ENCODE measurements around the gene TMEM87A.
A peak's percentile ranks its signal among the peaks of the same experiment; 100 is the strongest.

Gene TMEM87A

DNA sequence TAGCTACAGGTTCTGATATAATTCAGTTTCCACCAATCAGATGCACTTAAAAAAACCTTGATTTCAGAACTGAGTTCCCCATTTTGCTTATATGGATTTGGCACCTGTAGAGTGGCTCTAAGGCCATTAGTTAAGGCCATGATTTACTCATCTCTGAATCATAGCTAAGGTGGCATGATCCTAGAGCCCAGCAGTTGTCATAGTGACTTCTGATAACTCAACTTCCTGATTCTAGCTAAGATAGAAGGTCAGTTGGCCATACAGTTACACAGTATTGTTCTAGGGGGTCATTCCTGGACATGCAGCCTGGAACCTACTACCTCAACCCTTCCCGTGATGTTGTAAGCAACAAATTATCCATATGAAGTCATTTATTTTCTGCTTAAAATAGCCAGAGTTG, 15.9 kb upstream of the TMEM87A start:
- no peak for DNase-seq (ENCODE audit: low read depth)
- H3K4me3 ChIP-seq (ENCODE audit: low read depth, low read length) = no peak overlapping the region
- TF ChIP-seq, protein P1, sequence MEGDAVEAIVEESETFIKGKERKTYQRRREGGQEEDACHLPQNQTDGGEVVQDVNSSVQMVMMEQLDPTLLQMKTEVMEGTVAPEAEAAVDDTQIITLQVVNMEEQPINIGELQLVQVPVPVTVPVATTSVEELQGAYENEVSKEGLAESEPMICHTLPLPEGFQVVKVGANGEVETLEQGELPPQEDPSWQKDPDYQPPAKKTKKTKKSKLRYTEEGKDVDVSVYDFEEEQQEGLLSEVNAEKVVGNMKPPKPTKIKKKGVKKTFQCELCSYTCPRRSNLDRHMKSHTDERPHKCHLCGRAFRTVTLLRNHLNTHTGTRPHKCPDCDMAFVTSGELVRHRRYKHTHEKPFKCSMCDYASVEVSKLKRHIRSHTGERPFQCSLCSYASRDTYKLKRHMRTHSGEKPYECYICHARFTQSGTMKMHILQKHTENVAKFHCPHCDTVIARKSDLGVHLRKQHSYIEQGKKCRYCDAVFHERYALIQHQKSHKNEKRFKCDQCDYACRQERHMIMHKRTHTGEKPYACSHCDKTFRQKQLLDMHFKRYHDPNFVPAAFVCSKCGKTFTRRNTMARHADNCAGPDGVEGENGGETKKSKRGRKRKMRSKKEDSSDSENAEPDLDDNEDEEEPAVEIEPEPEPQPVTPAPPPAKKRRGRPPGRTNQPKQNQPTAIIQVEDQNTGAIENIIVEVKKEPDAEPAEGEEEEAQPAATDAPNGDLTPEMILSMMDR (conservative IDR thresholded peaks at IDR 0.05; ENCODE audit: low read depth, low read length) = no peak

DNA sequence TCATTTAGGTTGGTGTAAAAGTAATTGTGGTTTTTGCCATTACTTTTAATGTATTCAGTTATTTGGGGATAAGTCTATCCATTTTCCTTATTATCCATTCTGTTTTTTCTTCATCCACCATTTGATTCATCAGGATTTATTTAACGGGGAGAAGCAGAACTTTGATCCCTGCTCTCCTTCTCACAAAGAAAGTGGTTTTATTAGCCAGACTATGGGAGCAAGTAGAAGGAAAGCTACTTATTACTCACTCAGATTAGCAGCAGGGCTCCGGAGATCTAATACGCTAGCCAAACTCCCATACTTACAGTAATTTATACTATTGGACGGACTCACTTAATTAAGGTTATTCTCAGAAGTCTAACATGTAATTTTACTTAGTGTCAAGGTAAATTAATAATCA, 14.7 kb upstream of the TMEM87A start:
- DNase-seq (ENCODE audit: low read depth) = no peak
- no peak overlapping the region for H3K4me3 ChIP-seq (ENCODE audit: low read depth, low read length)
- TF ChIP-seq, protein P1 (conservative IDR thresholded peaks at IDR 0.05; ENCODE audit: low read depth, low read length) = no peak

DNA sequence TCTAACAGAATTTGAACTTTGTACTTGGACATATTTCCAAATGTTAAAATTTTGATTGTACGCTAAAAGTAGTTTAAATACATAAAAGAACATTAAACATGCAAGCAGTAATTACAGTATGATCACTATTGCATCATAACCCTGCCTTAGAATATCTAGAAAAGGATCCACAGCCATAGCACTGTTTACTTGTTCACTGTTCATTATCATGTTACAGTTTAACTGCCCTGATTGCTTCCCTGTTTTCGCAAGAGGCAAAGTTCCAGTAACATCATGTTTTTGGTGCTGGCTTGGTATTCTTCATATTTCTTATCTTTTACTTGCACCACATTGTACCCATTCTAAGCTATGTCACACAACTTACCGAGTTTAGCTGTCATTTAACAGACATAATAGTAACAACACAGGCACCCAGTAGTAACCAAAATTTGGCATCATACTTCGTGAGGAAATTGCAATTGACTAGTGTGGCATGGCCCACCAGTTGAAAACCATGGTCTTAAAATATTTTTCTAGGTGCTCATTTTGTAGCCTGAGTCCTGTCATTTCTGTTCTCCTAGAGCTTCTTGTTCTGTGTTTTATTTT, 13.3 kb upstream of the TMEM87A start:
- no peak overlapping the region for H3K4me3 ChIP-seq (ENCODE audit: low read depth, low read length)
- DNase-seq (ENCODE audit: low read depth) = peak; percentile 51
- TF ChIP-seq, protein P1 (conservative IDR thresholded peaks at IDR 0.05; ENCODE audit: low read depth, low read length) = no peak

DNA sequence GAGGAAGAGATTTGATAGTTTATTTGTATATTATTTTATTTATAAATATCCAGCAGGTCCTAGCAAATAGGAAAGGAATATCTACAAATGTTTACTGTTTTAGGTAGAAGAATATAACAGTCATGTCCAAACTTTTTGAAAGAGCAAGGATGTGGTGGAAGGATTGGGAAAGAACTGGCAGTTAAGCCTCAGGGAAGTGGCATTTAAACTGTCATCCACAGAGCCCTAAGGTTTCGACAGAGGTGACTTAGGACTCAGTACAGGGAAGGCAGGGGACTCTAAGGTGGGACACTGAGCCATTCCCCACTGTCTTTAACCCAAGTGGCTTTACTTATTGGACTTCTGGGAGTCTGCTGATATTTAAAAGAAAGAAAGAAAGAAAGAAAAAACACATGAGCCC, 11.8 kb upstream of the TMEM87A start:
- no peak for DNase-seq (ENCODE audit: low read depth)
- TF ChIP-seq, protein P1 (conservative IDR thresholded peaks at IDR 0.05; ENCODE audit: low read depth, low read length) = no peak
- no peak overlapping the region for H3K4me3 ChIP-seq (ENCODE audit: low read depth, low read length)

DNA sequence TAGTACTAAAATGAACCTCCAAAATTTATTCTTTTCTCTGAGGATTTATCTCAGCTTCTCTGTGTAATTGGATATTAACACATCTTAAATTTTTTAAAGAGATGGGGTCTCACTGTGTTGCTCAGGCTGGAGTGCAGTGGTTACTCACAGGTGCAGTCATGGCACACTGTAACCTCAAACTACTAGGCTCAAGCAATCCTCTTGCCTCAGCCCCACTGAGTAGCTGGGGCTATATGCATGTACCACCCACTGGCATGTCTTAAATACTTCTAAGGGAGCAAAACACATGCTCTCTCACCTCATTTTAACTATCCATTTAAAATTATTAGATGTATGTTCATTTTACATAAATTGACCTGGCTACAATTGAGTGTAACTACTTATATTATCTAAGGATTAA, 11.3 kb upstream of the TMEM87A start:
- no peak overlapping the region for H3K4me3 ChIP-seq (ENCODE audit: low read depth, low read length)
- DNase-seq (ENCODE audit: low read depth) = no peak
- TF ChIP-seq, protein P1 (conservative IDR thresholded peaks at IDR 0.05; ENCODE audit: low read depth, low read length) = no peak

DNA sequence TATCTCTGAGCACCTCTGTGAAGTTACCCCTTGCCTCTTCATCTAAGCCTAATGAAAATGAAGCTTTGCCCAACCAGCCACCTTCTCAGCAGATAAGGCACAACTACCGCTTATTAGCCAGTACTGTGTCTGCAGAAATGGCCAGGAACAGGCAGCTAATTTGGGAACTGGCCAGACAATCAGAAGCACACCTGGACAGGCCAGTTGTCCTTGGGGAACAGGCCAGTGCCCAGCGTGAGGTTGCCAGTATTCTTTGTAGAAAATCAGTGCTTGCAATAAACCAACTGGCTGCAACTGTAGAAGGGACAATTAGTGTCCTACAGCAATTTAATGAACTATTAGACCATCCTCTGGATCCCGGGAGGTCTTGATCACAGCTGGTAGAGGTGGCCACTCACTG, 10.4 kb upstream of the TMEM87A start:
- no peak overlapping the region for H3K4me3 ChIP-seq (ENCODE audit: low read depth, low read length)
- DNase-seq (ENCODE audit: low read depth) = no peak
- TF ChIP-seq, protein P1 (conservative IDR thresholded peaks at IDR 0.05; ENCODE audit: low read depth, low read length) = no peak

DNA sequence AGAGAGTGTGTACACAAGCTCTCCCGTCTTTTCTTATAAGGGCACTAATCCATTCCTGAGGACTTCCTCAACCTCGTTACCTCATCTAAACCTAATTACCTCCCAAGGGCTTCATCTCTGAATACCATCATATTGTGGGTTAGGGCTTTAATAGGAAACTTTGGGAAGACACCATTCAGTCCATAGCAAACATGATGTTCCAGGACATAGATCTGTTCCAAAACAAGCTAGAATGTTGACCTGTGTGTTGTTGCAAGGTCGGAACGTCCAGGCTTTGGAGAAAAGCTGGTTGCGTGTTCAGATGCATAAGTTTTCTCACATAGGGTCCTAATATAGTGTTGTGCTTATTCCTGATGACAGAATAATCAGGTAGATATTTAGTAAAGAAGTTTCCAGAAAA, 9.7 kb upstream of the TMEM87A start:
- no peak for DNase-seq (ENCODE audit: low read depth)
- no peak overlapping the region for H3K4me3 ChIP-seq (ENCODE audit: low read depth, low read length)
- TF ChIP-seq, protein P1 (conservative IDR thresholded peaks at IDR 0.05; ENCODE audit: low read depth, low read length) = no peak
